ENCODE measurements around the gene TOR4A.

The TOR4A gene
- total RNA-seq = 3.9 to 10.5 reads per million in 2 donors

DNA sequence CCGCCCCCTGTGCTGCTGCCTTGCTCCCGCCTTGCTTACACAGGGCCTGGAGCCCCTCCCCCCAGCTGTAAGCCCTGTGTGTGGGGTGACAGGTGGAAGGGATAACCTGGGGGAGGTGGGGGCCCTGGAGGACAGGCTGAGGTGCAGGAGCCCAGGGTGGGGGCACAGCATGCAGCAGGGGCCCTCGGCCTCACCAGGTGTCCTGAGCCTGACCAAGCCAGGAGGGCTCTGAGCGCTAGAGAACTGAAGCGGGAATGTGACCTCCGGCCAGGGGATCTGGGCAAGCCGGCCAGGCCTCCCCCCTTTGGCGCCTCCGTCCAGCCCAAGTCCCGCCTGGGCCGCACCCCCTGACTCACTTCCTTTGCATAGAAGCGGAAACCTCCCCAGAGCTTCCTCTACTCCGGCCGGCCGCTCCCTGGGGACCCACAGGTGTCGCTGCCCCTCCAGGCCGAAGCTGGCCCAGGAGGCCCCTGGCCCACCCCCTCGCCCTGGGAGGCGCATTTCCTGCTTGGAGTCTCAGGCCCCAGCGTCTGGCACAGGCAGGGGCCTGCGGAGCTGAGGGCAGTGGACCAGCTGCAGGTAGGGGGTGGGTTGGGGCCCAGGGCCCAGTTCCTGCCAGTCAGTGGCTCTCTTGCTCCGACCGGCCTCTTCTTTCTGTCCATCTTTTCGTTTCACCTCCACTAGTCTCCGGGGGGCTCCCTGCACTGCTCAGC is at the start of gene TOR4A:
TSS of gene TOR4A (plus strand) at position 398 of the 713 bp plus-strand sequence. CDS start 964 bp downstream, outside the sequence.
- no peak for DNase-seq

DNA sequence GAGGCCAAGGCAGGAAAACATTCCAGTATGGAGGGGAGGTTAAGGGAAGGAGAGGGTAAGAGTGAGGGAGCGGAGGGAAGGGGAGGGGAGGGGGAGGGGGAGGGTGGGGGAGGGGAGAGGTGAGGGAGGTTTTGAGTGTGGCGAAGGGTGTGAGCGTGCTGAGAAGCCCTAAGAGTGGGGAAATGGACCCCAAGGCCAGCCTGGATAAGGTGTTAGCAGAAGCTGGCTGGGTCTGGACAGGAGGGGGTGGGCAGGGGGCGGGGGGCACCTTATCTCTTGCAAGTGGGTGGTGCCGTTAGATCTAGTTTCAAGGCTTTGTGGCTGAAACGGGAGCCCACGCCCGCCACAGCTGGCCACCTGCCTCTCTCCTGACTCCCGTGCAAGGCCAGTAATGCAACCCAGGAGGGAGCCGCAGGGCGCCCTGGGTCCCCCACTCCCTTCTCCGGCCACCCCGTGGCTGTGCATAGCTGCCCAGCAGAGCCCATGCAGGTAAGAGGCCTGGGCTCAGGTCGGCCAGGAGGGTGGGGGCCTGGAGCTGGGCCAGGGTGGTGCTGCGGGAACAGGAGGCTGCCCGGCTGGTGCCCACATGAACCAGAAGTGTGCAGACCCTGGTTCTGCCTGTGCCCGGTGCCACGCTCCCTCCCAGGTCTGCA is 49.5 kb upstream of the TOR4A start:
- DNase-seq = no peak

DNA sequence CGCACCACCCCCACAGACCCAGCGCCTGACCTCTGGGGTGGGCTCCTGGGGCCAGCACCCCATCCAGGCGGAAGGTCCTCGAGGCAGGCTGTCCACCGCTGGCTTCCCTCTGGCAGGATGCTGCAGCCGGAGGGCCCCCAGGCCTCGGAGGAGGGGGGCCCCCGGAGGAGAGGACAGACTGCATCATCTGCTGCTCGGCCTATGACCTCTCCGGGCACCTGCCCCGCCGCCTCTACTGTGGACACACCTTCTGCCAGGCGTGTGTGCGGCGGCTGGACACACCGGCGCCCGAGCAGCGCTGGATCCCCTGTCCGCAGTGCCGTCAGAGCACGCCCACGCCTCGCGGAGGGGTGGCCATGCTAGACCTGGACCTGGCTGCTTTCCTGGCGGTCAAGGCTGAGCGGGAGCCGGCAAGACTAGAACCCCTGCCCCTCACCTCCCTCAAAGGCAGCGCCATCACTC is 49.0 kb upstream of the TOR4A start:
- DNase-seq = no peak

GRCh38 chr9:137228968-137229896 is 48.3 kb upstream of the TOR4A start:
- no peak for DNase-seq

DNA sequence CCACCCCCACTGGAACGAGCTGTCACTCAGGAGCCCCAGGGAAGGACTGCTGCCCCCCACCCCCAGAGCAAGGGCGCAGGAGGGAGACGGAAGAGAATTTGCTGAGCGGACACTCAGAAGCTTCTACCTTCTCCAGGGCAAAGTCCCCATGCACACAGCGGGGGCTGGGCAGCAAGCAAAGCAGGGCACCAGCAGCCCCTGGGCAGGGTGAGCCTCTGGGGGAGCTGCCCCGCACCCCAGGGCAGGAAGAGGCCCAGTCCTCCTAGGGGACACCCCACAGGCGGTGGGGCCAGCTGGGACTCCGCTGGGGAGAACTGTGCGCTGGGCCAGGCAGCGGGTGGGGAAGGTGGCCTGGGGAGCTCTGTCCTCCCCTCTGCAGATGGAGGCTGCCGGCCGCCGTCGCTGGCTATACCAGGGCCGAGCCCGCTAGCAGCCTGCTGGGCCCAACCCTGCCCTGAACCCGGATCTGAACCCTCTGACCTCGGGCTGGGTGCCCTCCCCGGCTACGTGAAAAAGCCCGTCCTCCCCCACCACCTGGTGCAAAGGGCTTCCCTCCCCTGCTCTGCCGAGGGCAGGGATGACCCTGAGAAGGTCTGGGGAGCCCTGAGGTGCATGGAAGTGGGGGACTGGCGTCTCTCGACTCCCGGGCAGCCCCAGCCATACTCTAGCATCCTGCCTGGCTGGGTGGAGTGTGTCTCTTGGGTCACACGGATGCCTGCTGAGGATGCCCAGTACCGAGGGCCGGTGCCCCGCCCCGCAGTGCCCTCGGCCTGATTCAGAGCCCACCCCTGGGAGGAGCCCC is 47.4 kb upstream of the TOR4A start:
- no peak for DNase-seq

DNA sequence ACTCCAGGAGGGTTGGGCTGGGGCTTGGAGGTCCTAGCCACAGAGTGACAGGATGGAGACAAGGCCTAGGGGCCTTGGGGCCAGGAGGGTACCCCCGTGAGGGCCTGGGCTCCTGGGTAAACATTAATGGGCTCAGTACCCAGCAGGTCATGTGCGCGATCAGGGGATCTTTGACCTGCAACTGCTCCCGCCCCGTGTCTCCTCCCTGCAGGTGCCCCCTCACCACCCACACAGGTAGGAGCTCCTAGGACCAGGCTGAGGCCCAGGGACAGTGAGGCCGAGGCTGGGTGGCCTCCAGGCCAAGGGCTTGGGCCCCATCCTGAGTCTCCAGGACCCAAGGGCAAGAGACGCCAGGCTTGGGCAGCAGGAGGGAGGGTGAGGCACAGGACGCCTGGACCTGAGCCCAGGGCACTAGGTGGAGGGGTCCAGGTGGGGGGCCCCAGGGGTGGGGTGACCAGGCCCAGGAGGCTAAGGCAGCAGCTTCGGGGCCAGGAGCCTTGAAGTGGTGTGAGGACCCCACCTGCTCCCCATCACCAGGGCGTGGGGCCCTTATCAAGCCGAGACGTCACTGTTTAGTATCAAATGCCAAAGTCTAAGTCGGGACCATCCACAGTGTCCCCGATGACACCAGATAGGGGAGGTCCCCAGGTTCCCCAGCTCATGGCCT is 46.7 kb upstream of the TOR4A start, which contains the start of gene SLC34A3:
TSS of gene SLC34A3 (plus strand) at position 197 of the 667 bp plus-strand sequence. CDS start 802 bp downstream, outside the sequence.
- DNase-seq = no peak

GRCh38 chr9:137231372-137232039 is 46.0 kb upstream of the TOR4A start:
- DNase-seq = no peak

GRCh38 chr9:137232101-137232500 is 45.4 kb upstream of the TOR4A start:
- no peak for DNase-seq

- DNase-seq = no peak
These were observed 45.0 kb upstream of the TOR4A start for GRCh38 chr9:137232510-137232909.

DNA sequence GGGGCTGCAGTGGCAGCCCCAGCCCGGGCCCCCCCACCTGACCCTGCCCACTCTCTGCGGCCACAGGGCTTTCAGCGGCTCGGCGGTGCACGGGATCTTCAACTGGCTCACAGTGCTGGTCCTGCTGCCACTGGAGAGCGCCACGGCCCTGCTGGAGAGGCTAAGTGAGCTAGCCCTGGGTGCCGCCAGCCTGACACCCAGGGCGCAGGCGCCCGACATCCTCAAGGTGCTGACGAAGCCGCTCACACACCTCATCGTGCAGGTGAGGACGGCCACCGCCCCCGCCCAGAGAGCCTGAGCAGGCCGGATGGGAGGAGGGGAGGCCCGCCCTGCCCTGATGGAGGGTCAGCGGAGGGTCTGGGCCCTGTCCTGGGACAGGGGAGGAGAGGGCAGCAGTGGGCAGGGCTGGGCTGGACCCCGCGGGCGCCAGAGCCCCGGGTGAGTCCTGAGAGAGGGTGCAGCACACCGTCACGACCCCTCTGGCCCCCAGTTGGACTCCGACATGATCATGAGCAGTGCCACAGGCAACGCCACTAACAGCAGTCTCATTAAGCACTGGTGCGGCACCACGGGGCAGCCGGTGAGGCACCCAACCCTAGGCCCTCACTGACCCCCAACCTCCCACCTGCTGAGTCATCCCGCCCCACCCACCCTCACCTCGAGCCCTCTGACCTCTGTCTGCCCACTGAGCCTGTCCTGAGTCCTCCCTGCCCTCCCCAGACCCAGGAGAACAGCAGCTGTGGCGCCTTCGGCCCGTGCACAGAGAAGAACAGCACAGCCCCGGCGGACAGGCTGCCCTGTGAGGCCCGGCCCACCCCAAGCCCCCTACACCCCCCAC is 44.2 kb upstream of the TOR4A start:
- no peak for DNase-seq

- no peak for DNase-seq
These were observed 43.4 kb upstream of the TOR4A start for GRCh38 chr9:137234055-137234697.

- no peak for DNase-seq
These were observed 42.6 kb upstream of the TOR4A start for GRCh38 chr9:137234758-137235423.

DNA sequence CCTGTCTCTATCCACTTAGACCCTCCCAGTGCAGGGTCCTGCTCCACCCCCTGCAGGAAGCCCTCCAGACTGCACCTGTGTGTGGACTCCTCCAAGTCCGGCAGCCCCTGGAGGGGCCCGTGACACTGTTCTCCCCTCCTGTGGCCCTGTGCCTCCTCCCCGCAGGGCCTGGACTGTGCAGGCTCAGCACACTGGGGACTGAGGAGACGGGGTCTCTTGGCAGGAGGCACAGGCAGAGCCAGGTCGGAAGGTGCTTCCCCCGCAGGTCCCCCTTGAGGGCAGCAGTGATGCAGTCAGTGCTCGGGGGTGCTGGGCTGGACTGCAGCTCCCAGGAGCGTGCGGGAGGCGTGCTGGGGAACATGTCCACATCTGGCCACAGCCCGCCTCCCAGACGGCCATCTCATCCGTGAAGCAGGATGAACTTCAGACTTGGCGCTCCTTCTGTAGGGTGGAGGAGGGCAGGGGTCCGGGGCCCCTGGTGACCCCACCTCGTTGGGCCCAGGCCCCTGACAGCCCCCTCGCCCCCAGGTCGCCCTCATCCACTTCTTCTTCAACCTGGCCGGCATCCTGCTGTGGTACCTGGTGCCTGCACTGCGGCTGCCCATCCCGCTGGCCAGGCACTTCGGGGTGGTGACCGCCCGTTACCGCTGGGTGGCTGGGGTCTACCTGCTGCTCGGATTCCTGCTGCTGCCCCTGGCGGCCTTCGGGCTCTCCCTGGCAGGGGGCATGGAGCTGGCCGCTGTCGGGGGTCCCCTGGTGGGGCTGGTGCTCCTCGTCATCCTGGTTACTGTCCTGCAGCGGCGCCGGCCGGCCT is 41.9 kb upstream of the TOR4A start:
- DNase-seq = no peak

- peak; percentile 92 for DNase-seq
These were observed 41.1 kb upstream of the TOR4A start for GRCh38 chr9:137236238-137236935.

DNA sequence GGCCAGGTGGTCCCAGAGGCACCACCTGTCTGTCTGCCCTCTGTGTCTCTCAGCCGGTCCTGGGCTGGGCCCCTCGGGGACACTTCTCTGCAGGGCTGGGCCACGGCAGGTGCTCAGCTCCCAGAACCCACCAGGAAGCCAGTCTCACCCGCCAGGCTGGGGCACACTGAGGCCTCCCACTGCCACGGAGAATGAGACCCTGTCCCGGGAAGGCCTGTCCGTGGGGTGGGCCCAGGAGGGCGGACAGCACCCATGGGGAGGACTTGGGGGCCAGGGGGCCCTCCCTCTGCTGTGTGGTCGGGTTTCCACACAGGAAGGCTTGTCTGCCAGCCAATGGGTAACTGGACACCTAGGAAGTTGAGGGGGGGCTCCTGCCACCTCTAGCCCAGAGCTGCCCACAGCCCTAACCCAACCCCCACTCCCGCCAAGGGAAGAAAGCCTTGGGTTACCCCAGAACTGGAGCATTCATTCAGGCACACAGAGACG is 40.5 kb upstream of the TOR4A start:
- no peak for DNase-seq

DNA sequence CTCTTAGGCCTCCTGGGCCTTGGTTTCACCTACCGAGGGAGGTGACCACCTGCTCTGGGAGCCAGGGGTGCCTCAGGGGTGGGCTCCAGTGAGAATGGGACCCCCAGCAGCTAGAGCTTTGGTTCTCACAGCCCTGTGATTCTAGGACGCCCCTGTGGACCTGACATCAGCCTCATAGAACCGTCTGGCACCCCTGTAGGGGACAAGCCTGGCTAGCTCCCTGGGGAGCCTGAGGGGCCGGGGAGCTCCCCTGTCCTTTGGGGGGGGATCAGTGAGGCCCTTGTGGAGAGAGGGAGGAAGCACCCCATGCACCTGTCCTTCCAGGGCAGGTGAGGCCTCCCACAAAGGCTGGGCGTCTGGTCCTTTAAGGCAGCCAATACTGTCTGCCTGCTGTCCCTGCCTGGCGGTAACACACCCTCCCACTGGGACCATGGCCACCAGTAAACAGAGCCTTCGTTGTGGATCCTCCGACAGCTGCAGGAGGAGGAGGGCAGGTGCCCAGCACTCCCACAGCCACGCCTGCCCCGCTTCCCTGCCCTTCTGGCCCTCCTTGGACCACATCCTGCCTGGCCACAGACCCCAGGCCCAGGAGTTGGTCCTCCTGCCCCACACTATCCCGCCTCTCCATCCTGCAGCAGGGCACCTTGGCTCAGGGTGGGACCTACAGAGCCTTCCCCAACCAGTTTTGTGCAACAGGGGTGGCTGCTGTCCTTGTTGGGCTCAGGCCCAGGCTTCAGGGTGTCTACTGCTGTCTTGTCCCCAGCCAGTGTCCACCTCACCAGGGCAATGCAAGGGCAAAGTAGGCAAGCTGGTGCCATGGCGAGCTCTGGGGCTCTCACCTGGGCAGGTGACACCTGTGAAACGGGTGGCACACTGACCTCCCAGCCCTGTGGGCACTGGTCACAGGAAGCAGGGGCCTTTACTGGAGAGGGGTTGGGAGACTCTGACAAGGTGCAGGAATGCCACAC is 39.5 kb upstream of the TOR4A start:
- DNase-seq = no peak
